Progenitor cell of endocrine pancreas (in vitro differentiated cells): ENCODE results near the gene SKIDA1. TPM values are rescaled to one million over a fixed set of nuclear protein-coding genes. Genes with fewer than 3 reads are reported as not detected.

ENCODE experiments used
- DNase-seq: peaks from one replicate; pipeline ENCODE4 v3.0.0; 2021; ENCODE audit warnings: low spot score; ENCODE audit not compliant: unreplicated experiment
- H3K27ac Mint-ChIP-seq: 2 replicates; pipeline ENCODE4 v1.8.0; 2021; ENCODE audit warnings: mild to moderate bottlenecking, moderate library complexity, mixed read lengths
- H3K27me3 Mint-ChIP-seq: 2 replicates; pipeline ENCODE4 v1.8.0; 2021; ENCODE audit warnings: mixed read lengths
- H3K36me3 Mint-ChIP-seq: 2 replicates; pipeline ENCODE4 v1.8.0; 2022; ENCODE audit warnings: mixed read lengths; ENCODE audit not compliant: insufficient read depth
- H3K4me1 Mint-ChIP-seq: 2 replicates; pipeline ENCODE4 v1.8.0; 2021; ENCODE audit warnings: low read depth, mixed read lengths
- H3K4me3 Mint-ChIP-seq: 2 replicates; pipeline ENCODE4 v1.8.0; 2021; ENCODE audit warnings: low read depth, mild to moderate bottlenecking, moderate library complexity, mixed read lengths
- H3K9me3 Mint-ChIP-seq: 2 replicates; pipeline ENCODE4 v1.8.0; 2021; ENCODE audit warnings: low read depth, mixed read lengths
- CTCF ChIP-seq: fragments of 200-600 bp; sonication (generic); IDR thresholded peaks from one replicate; pipeline ENCODE4 v1.5.0; 2021; ENCODE audit warnings: antibody characterized with exemption, mild to moderate bottlenecking; ENCODE audit not compliant: unreplicated experiment
- total RNA-seq: library from RNA; stranded (reverse); gene quantifications from 2 replicates; pipeline ENCODE4 v1.2.1, GENCODE V29; 2021

The SKIDA1 gene
- total RNA-seq, 1 donor from 2014 or later = 15.3 TPM

- Mint-ChIP-seq H3K4me3 (no peak overlapping the region), H3K4me1 (peaks cover 57% of the 10 kb centered on the region), H3K27ac (peak overlapping the region; percentile 99), H3K9me3 (no peaks in the 10 kb centered on the region), H3K27me3 (no peaks in the 10 kb centered on the region), H3K36me3 (no peaks in the 10 kb centered on the region)
- no peak for TF ChIP-seq CTCF
- no peak for DNase-seq
Observed at GRCh38 chr10:21522631-21523406, 2.7 kb downstream of the SKIDA1 start.

- H3K27me3 Mint-ChIP-seq = no peaks in the 10 kb centered on the region
- peaks cover 60% of the 10 kb centered on the region for H3K4me1 Mint-ChIP-seq
- no peaks in the 10 kb centered on the region for H3K36me3 Mint-ChIP-seq
- DNase-seq = no peak
- no peak overlapping the region for H3K27ac Mint-ChIP-seq
- no peak overlapping the region for H3K4me3 Mint-ChIP-seq
- TF ChIP-seq CTCF = no peak
- no peaks in the 10 kb centered on the region for H3K9me3 Mint-ChIP-seq
Observed at GRCh38 chr10:21521751-21522533, 3.5 kb downstream of the SKIDA1 start.

- no peak for TF ChIP-seq CTCF
- Mint-ChIP-seq H3K27me3 (no peaks in the 10 kb centered on the region), H3K36me3 (no peaks in the 10 kb centered on the region), H3K4me1 (peaks cover 57% of the 10 kb centered on the region), H3K4me3 (peak overlapping the region; percentile 36), H3K9me3 (no peaks in the 10 kb centered on the region), H3K27ac (peak overlapping the region; percentile 65)
- no peak for DNase-seq
Observed at GRCh38 chr10:21520949-21521348, 4.5 kb downstream of the SKIDA1 start.

GRCh38 chr10:21520509-21520908 lies 5.0 kb downstream of the SKIDA1 start:
- H3K4me1 Mint-ChIP-seq = peaks cover 61% of the 10 kb centered on the region
- no peaks in the 10 kb centered on the region for H3K27me3 Mint-ChIP-seq
- no peak for DNase-seq
- peak overlapping the region; percentile 23 for H3K4me3 Mint-ChIP-seq
- TF ChIP-seq CTCF = no peak
- no peak overlapping the region for H3K27ac Mint-ChIP-seq
- no peaks in the 10 kb centered on the region for H3K36me3 Mint-ChIP-seq
- no peaks in the 10 kb centered on the region for H3K9me3 Mint-ChIP-seq

GRCh38 chr10:21519941-21520436 lies 5.5 kb downstream of the SKIDA1 start:
- peak overlapping the region; percentile 84 for H3K4me3 Mint-ChIP-seq
- H3K4me1 Mint-ChIP-seq = peaks cover 64% of the 10 kb centered on the region
- DNase-seq = no peak
- no peaks in the 10 kb centered on the region for H3K9me3 Mint-ChIP-seq
- no peaks in the 10 kb centered on the region for H3K36me3 Mint-ChIP-seq
- no peak for TF ChIP-seq CTCF
- H3K27me3 Mint-ChIP-seq = no peaks in the 10 kb centered on the region
- H3K27ac Mint-ChIP-seq = peak overlapping the region; percentile 94
